Posterior vena cava (tissue), 2 donors: ENCODE data around the gene KITLG. TPM values are rescaled to one million over a fixed set of nuclear protein-coding genes. Genes with fewer than 3 reads are reported as not detected.
"Not testable (repeated sequence)": the region's sequence is repeated elsewhere in the genome, so short reads cannot be mapped to it uniquely, and the experiment has no call there.

ENCODE experiments used
- DNase-seq: peaks from one replicate; pipeline ENCODE4 v3.0.0-alpha.2; 2020; ENCODE audit warnings: low spot score
- intact Hi-C, 2 donors: fragments of 100-400 bp; cut with DNase I; formaldehyde crosslinking; loops; one replicate each; pipeline versions ENCODE4 v1.14.1 to v1.14.2; 2022 to 2023
- total RNA-seq, 2 donors: library from RNA; stranded (reverse); fragmentation: NEBNext Ultra II Directional; extraction: Animal tissue kit (Norgen Biotek cat#: 25700); gene quantifications; one replicate each; pipeline ENCODE4 v1.2.1, GENCODE V29; 2021
- donor health status: DM: yes; HTN: yes; CAD: no.
- donor health status: DM: yes; HTN: yes; CAD: no.

KITLG gene
- total RNA-seq, 2 donors from 2014 or later, result 11.8 to 15.1 TPM

DNA sequence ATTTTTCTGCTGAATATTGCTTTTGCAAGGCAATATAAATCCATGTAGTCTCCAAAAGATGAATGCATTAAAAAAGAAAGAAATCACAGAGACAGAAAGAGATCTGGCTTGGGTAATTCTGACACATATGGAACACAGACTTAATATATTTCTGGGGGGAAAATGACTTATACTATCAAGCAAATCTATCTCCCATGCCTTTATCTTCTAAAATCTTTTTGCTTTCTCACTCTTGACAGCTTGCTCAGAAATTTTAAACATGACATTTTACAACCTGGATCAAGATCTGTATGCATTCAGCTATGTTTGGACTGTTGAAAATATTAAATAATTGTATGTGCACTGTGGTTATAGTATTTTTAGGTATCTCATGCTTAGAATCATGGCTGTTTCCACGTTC, 73.0 kb downstream of the KITLG start:
- intact Hi-C loops, result no loop called here
- no peak for DNase-seq

DNA sequence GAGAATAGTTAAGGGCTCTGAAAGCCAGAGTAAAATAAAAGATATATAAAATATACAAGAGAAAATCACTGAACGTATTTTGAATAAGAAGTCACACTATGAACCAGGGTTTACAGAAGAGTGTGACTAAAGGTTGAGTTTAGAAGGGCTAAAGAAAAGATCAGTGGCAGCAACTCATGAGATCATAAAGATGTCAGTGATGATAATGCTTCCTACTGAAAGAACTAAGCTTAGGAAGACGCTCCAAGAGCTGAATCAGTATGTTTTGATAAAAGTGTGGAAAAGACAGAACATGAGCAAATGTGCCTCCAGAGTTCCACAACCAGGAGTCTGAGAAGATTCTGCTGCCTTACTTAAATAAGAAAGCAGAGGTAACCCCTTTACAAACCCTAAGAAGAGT, 74.6 kb downstream of the KITLG start:
- DNase-seq, result no peak
- intact Hi-C loops, result no loop called here

DNA sequence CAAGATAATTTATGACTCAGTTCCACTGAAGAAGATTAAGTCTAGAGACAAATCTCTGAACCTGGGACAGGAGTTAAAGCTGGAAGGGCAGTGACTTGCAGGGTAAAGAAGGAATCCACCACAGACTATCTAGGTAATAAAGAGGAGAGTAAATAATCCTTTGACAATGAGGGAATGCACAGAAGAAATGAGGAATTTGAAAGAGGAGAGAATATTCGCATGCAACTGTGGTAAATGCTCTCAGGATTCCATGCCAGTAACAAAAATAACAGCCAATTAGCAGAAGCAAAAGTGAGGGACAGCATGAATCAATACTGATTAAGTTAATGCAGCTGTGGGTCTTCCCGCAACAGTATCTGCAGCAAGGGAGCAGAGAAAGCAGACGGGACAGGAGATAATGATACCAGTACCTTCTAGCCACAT, 77.0 kb downstream of the KITLG start:
- DNase-seq, result no peak
- intact Hi-C loops, result no loop called here

DNA sequence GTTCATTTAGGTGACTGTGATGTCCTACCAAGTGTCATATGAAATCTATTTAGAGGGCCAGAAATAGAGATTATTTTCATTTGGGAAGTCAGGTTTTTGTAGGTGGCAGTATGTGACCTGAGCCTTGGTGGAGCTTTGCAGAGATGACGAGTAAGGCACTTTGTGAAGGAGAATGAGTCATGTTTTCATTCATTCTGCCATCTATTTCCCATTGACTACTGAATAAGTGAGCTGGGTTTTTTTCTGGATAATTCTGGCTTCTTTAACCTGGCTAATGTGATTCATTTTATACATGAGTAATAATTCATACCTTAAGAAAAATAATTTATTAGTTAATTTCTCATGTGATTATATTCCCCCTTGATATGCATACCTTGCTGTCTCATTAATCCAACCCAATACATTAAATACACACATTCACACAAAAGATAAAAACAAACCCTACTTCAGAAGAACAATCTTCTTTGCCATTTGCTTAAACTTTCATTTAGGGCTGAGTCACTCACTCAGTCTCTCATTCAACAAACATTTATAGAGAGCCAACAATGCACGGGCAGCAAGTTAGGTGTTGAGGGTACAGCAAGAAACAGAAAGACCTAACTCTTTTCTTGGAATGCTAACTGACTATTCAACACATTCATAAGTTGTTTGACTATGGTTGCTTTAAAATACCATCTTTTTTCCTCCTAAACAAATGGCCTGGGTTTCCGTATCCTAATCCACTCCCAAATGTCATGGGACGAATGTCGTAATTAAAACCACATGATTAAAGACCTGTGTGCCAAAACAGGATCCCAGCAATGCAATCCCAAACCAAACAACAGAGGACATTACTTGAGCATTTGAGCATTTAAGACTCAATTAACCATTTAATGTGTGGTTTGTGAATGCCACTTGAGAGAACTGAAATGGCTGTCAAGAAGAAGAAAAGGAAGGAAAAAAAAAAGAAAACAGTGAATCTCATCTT, 78.0 kb downstream of the KITLG start:
- intact Hi-C loops, result no loop called here

DNA sequence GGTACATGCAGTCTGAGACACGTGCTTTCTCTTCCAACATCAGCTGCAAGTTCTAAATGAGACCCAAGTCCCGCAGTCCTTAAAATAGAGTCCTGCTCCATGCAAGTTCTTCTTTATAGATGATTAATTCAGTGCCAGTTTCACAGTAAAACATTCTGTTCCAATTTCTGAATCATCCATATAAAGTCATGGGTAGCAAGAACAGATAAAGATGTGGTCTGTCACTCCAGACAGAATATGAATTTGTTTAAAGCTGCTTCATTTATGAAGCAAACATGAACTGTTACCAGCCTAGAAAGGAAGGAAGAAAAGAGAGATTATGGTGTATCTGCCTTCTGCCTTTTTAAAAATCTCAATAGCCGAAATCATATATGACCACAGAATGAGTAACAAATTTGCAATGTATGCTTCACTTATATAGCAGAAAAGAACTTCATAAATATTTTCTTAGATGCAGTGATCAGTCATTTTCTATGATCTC, 83.3 kb downstream of the KITLG start:
- DNase-seq, result no peak
- intact Hi-C loops, result no loop called here

More for the DNA sequence above, 78.0 kb downstream of the KITLG start:
- DNase-seq, result no peak

DNA sequence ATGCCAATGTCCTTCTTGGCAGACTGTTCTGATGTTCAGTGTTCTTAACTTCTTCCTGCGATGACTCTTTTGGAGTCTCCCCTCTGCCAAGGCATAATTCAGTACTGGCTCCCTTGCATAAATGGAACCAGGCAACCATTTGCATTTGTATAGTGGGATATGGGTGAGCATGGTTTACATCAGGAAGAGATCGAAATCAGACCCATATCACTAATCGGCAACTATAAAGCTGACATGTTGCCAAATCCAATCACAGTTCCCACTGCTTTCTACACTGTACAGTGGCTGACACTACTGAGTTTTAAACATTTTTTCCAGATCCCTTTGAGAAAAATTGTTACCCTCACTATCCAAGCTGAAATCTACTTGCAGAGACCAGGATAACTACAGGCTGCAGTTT, 83.8 kb downstream of the KITLG start:
- DNase-seq, result no peak
- intact Hi-C loops, result no loop called here

DNA sequence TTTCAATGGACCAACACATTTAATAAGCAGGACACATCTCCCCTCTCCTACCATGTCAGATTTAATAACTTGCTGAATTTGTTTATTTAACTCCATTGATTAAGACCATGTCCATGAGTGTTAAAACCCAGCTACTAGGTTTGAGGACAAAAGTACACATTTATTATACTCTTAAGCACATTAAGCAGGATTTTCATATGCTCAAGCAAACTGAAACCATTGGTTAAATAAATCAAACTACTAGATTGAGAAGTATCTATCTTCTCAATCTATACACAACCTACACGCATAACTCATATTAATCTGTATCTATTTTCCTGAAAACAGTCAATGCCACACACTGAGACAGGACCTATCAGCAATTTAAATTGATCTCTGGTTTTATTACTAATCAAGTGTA, 85.2 kb downstream of the KITLG start:
- intact Hi-C loops, result no loop called here
- DNase-seq, result no peak

DNA sequence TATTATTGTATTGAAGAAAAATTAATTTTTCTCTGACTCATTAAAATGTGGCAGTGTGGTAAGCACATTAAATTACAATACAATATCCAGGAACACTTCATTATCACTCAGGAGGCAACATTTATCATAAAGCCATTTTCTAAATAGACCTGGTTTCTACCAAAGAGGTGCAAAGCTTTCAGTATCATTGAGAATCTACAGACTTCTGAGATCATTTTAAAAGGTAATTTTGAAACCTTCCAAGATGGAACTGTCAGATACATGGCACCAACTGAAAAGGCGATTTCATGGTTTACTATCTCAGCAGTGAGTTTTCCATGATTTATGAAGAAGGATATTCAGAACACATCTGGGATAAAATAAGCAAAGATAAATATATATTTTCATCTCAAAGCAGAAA, 85.8 kb downstream of the KITLG start:
- intact Hi-C loops, result no loop called here
- DNase-seq, result no peak

DNA sequence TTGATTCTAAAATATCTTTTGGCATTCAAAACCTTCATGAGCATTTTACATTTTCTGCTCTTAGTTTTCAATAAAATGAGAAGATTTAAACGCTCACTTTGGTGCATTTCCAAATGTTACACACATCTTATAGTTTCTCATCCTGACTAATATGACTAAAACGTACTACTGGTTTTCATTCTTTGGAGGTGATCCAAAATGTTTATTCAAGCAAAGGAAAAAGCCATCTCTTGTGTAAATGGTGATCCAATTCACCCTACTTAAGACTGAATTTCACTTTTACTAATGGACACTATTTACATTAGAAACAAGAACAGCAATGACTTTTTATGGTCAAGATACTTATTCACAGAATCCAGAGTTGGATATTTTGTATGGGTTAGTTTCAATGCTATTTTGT, 86.6 kb downstream of the KITLG start:
- DNase-seq, result no peak
- intact Hi-C loops, result no loop called here

DNA sequence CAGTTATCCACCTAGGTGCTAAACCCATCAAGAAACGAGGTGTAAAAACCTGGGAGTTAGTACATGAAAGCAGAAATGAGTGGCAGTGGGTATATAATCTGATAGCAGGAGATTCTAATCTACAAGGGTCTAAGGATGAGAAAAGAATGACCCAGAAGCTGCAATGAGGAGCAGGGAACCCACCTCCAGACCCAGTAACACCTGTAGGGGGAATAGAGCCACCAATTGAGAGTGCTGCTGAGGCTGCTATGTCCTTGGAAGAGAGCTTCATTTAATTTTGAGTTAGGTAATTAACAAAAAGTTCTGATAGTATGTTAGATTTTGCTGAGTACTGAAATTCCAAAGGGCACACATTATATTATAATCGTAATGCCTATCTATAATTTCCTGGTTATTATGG, 89.8 kb downstream of the KITLG start:
- intact Hi-C loops, result no loop called here
- DNase-seq, result no peak

DNA sequence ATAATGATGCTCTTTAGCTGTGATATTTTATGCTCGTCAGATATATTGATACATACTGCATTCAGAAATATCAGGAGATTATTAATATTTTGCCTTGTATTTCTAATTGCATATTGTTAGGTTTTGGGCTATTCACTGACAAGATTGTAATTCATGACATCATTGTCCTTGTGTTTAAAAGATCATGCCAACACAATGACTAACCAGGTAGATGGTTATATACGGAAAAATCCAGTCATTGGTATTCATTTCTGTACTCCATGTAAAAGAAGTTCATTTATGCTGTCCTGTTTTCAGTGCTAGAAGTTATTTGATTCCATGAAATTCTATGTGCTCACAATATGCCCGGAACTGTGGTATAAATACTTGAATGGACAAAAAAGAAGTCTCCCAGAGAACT, 107.5 kb downstream of the KITLG start:
- intact Hi-C loops, result no loop called here
- no peak for DNase-seq

DNA sequence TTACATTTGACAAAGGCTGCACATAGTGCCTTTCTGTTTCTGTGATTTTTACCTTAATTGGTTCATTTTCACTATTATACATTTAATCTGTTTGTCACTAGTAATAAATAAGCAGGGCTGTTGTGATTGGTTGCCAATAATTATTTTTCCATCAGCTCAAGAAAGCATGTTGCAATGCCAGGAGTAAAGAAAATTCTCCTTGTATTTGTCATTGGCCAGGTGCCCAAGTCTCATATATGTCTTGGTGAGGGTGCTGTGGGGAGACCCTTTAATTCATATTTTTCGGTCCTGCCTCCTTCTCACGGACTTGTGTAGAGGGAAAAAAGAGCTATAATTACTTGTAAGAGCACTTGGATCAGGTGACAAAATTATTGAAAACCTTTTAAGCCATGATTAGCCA, 108.0 kb downstream of the KITLG start:
- no peak for DNase-seq
- intact Hi-C loops, result no loop called here

DNA sequence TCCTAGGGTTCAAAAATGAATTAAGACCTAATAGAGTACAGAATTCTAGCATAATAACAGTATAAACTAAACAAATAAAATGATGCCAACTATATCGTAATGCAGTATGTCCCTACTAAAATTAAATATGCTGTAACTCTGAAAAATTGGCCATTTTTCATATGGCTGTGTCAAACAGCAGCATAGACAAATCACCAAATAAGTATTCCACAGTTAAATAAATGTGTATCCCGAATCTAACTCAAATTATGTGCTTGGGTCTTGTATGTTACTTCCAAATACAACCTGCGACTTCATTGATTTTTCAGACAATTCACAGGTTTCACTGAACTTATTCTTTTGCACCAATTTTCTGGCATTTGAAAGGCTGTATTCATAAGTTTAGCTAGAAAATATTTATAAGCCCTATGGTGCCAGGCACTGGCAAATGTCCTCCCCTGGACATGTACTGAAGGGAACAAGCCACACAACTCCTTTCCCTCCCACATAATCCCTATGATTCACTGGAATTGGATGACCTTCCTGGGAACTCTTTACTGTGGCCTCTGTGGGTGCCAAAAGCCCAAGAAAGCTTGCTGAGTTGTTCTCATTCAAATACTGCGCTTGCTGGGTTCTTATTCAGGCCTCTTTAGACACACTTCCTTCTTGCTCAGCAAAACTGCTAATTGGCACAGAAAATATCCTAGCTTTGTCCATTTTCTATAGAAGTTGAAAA, 108.8 kb downstream of the KITLG start:
- intact Hi-C loops, result no loop called here
- DNase-seq, result no peak

DNA sequence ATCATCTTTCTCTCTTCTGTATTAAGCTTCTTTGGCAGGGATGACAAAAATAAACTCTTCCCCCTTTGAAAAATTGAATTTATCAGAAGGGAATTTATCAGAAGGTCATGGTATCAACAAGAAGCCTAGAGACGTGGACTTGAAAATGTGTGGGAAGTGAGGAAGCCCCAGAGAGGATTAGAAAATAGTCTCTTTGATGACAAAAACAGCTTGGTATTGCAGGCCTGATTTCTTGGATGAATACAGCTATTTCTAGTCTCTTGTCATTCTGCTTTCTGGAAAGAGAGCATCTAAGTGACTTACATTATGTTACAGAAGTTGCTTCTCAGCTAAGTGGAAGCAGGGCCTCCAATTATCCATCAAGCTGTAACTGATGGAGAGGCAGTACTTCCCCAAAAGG, 111.1 kb downstream of the KITLG start:
- intact Hi-C loops, result no loop called here
- no peak for DNase-seq

DNA sequence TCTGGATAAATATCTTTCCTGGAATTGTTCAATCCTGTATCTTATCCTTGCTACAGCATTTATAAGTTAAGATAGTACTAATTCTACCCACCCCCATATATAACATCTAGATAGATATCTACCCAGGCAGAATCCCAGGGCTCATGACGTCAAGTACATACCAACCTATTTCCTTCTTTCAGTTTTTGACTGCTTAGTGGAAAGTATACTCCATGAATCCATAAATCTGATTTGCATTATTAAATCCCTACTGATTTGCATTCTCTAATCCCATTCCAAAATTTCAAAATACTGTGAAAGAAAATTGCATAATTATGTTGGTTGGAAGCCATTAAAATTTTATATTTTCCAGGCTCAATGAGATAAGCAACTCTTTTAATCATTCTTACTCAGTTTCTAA, 111.7 kb downstream of the KITLG start:
- DNase-seq, result no peak
- intact Hi-C loops, result no loop called here

DNA sequence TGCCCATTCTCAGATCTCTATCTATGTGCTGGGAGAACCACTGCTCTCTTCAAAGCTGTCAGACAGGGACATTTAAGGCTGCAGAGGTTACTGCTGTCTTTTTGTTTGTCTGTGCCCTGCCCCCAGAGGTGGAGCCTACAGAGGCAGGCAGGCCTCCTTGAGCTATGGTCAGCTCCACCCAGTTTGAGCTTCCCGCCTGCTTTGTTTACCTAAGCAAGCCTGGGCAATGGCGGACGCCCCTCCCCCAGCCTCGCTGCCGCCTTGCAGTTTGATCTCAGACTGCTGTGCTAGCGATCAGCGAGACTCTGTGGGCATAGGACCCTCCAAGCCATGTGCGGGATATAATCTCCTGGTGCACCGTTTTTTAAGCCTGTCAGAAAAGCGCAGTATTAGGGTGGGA, 113.6 kb downstream of the KITLG start:
- DNase-seq, intact Hi-C loops: not testable (repeated sequence)

DNA sequence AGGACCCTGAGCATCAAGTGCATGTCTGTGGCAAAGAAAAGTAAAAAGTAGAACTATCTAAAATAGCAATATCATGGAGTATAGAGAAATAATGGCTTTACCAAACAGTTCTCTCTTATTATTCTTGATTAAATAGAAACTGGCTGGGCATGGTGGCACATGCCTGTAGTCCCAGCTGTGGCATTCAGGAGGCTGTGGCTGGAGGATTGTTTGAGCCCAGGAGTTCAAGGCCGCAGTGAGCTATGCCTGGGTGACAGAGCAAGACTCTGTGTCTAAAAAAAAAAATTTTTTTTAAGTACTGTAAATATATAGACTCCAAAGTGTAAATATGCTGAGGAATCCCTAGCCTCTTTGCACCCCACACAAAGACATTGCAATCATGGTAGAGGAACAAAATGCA, 121.9 kb downstream of the KITLG start:
- intact Hi-C loops, result no loop called here
- DNase-seq, result no peak

DNA sequence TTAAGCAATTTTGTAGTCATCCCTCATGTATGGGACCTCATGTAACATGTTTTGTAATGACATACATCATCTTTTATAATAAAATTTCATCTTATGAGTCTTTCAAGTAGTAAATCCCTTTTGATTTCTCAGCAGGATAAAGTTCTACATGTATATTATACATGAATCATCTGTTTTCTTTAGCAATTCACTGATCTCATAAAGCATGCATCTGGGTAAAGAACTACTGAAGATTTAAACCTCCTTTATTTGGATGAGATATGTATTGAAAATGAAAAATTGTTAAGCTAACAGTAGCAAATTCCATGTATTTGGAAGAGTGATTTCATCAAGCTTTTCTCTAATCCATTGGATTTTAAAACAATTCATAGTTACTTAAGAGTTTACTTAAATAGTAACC, 126.9 kb downstream of the KITLG start:
- no peak for DNase-seq
- intact Hi-C loops, result no loop called here

DNA sequence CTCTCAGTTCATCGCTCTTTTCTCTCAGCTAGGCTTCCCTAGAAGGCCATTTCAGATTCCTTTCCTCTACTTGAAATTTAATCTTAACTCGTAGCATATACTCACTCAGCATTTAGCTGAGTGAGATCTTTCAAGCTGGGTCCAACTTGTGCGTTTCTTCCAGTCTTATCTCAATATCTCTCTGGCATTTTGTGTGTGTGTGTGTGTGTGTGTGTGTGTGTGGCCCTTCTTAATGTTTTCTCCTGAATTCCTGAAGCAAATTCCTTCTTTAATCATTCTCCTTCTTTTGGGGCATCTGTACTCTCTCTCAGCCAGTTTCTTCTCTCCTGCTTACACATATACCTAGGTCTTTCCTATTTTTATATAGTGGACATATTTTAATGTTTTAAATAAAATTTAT, 129.1 kb downstream of the KITLG start:
- intact Hi-C loops, result no loop called here
- no peak for DNase-seq

DNA sequence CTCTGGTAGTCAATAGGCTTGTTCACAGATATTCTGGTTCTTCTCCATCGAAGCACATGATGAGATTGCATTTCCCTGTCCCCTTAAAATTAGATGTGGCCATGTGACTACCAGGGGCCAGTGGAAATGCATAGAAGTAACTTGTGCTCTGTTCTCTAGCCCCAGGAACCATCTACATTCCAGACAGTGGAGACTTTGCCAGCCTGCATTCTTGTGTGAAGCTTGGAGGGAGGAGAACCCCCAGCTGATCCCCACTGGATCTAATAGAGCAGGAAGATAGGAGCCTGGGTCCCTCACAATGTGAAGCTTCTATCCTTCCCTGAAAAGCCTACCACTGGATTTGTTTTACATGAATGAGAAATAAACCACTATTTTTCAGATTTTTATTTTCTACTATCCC, 130.1 kb downstream of the KITLG start:
- DNase-seq, result no peak

More for the DNA sequence above, 130.1 kb downstream of the KITLG start:
- intact Hi-C loops, result no loop called here
